ENCODE measurements around the gene CNTNAP4.

GRCh38 chr16:76428858-76429257 is 151.7 kb downstream of the CNTNAP4 start:
- TF ChIP-seq CTCF (IDR thresholded peaks at IDR 0.05) (no peak), POLR2AphosphoS5 (IDR thresholded peaks at IDR 0.05) (no peak), POLR2A (IDR thresholded peaks at IDR 0.05) (no peak)

Data from prostate gland (tissue), 2 donors.